H1 (cell line): Measurements from ENCODE around the gene GPR135. TPM values are rescaled to one million over a fixed set of nuclear protein-coding genes. Genes with fewer than 3 reads are reported as not detected.

Source experiments
- CTCF ChIA-PET: fragments of 300-600 bp; sonication (Branson Sonifier 250); formaldehyde crosslinking; loops from one replicate; lab custom pipeline; 2021; ENCODE audit not compliant: partially characterized antibody; lab: Charles Lee
- POLR2A ChIA-PET: fragments of 300-600 bp; sonication (Branson Sonifier 250); formaldehyde crosslinking; loops from one replicate; lab custom pipeline; 2021; ENCODE audit warnings: inconsistent platforms; ENCODE audit not compliant: partially characterized antibody; lab: Charles Lee
- DNase-seq, 2 experiments: peaks; one replicate each; pipeline versions ENCODE4 v3.0.0 to v3.0.0-alpha.2; 2010 to 2022; ENCODE audit warnings: low spot score in 2 of 2, low read depth in 1 of 2, mixed read lengths in 1 of 2
- FAIRE-seq: peaks from 2 replicates; lab custom pipeline; 2011; peaks lifted over from hg19 to GRCh38; lab: Jason Lieb, UNC
- H2AFZ ChIP-seq: 2 replicates; pipeline ENCODE4 v1.8.1; 2012; ENCODE audit warnings: low read length, inconsistent platforms
- H2AK5ac ChIP-seq: 2 replicates; pipeline ENCODE4 v1.6.1; 2013; ENCODE audit warnings: low read depth, low read length
- H2BK120ac ChIP-seq: replicated peaks from 2 replicates; pipeline ENCODE3; 2013; ENCODE audit warnings: low read depth, low read length, inconsistent platforms
- H2BK12ac ChIP-seq: 2 replicates; pipeline ENCODE4 v1.6.1; 2013; ENCODE audit warnings: low read depth, low read length
- H2BK15ac ChIP-seq: 2 replicates; pipeline ENCODE4 v1.6.1; 2013; ENCODE audit warnings: low read length
- H2BK20ac ChIP-seq: 2 replicates; pipeline ENCODE4 v1.6.1; 2013; ENCODE audit warnings: low read length
- H2BK5ac ChIP-seq: 2 replicates; pipeline ENCODE4 v1.6.1; 2013; ENCODE audit warnings: low read depth, low read length
- H3K14ac ChIP-seq: 2 replicates; pipeline ENCODE4 v1.6.1; 2013; ENCODE audit warnings: inconsistent platforms; ENCODE audit not compliant: insufficient read length
- H3K18ac ChIP-seq: 2 replicates; pipeline ENCODE4 v1.6.1; 2013; ENCODE audit warnings: low read length; ENCODE audit errors: extremely low read depth
- H3K23ac ChIP-seq: 2 replicates; pipeline ENCODE4 v1.6.1; 2013; ENCODE audit warnings: inconsistent platforms; ENCODE audit not compliant: insufficient read length
- H3K23me2 ChIP-seq: 2 replicates; pipeline ENCODE4 v1.6.1; 2013; ENCODE audit warnings: low read depth, low read length
- H3K27ac ChIP-seq: 2 replicates; pipeline ENCODE4 v1.6.1; 2011; ENCODE audit warnings: low read depth, low read length, inconsistent platforms
- H3K27me3 ChIP-seq, 4 experiments: replicated peaks in 1 of 4; 1 replicate in 1 of 4; 2 replicates in 3 of 4; pipeline versions ENCODE4 v1.6.1 to v1.8.1; 2011 to 2013; ENCODE audit warnings: low read length in 3 of 4, mild to moderate bottlenecking in 3 of 4, inconsistent platforms in 2 of 4, mixed read lengths in 2 of 4, moderate library complexity in 1 of 4; ENCODE audit not compliant: control insufficient read depth in 3 of 4, insufficient read depth in 3 of 4; ENCODE audit errors: extremely low read depth in 1 of 4
- H3K36me3 ChIP-seq, 4 experiments: 2 replicates each; pipeline versions ENCODE4 v1.6.1 to v1.8.1; 2011 to 2013; ENCODE audit warnings: mild to moderate bottlenecking in 4 of 4, low read length in 3 of 4, moderate library complexity in 2 of 4, control low read depth in 1 of 4, inconsistent platforms in 1 of 4; ENCODE audit not compliant: insufficient read depth in 4 of 4, control insufficient read depth in 2 of 4
- H3K4ac ChIP-seq: replicated peaks from 2 replicates; pipeline ENCODE3; 2013; ENCODE audit warnings: low read length, low read depth, mixed read lengths, inconsistent platforms; ENCODE audit not compliant: insufficient read length
- H3K4me1 ChIP-seq, 4 experiments: replicated peaks in 1 of 4; 1 replicate in 1 of 4; 2 replicates in 3 of 4; pipeline versions ENCODE4 v1.6.1 to v1.8.1; 2011 to 2013; ENCODE audit warnings: low read length in 3 of 4, inconsistent platforms in 2 of 4, mixed read lengths in 1 of 4; ENCODE audit not compliant: insufficient read depth in 4 of 4, control insufficient read depth in 3 of 4
- H3K4me2 ChIP-seq, 2 experiments: 2 replicates each; pipeline versions ENCODE4 v1.6.1 to v1.8.1; 2011 to 2013; ENCODE audit warnings: low read depth in 2 of 2, low read length in 2 of 2, control low read depth in 1 of 2, inconsistent platforms in 1 of 2, mild to moderate bottlenecking in 1 of 2; ENCODE audit not compliant: insufficient read depth in 1 of 2
- H3K4me3 ChIP-seq, 4 experiments: fragments of 200-600, 300-600 bp in 1 of 4; sonication (generic), shearing (Covaris generic), sonication (Bioruptor Twin) in 1 of 4; 2 replicates each; pipeline versions ENCODE4 v1.5.1 to v1.8.1; 2011 to 2016; ENCODE audit warnings: low read length in 4 of 4, low read depth in 3 of 4, control low read depth in 2 of 4, inconsistent platforms in 2 of 4, mild to moderate bottlenecking in 2 of 4, mixed read lengths in 1 of 4, moderate library complexity in 1 of 4; ENCODE audit not compliant: insufficient read depth in 2 of 4; ENCODE audit errors: extremely low read depth in 1 of 4
- H3K56ac ChIP-seq: replicated peaks from 2 replicates; pipeline ENCODE3; 2013; ENCODE audit warnings: low read depth, mild to moderate bottlenecking, mixed read lengths, low read length, inconsistent platforms; ENCODE audit not compliant: insufficient read length
- H3K79me1 ChIP-seq: 2 replicates; pipeline ENCODE4 v1.6.1; 2013; ENCODE audit warnings: low read depth, low read length, control low read depth
- H3K79me2 ChIP-seq, 2 experiments: 2 replicates each; pipeline versions ENCODE4 v1.6.1 to v1.8.1; 2012 to 2013; ENCODE audit warnings: low read length in 2 of 2, mild to moderate bottlenecking in 2 of 2, inconsistent platforms in 1 of 2; ENCODE audit not compliant: insufficient read depth in 2 of 2, control insufficient read depth in 1 of 2
- H3K9ac ChIP-seq, 4 experiments: replicated peaks in 1 of 4; 1 replicate in 1 of 4; 2 replicates in 3 of 4; pipeline versions ENCODE4 v1.6.1 to v1.8.1; 2011 to 2013; ENCODE audit warnings: low read depth in 3 of 4, low read length in 3 of 4, control low read depth in 2 of 4, mild to moderate bottlenecking in 2 of 4, moderate library complexity in 2 of 4, inconsistent platforms in 1 of 4; ENCODE audit errors: extremely low read depth in 1 of 4
- H3K9me3 ChIP-seq, 2 experiments: 2 replicates each; pipeline versions ENCODE4 v1.6.1 to v1.8.1; 2012 to 2013; ENCODE audit warnings: mild to moderate bottlenecking in 2 of 2, moderate library complexity in 2 of 2, control low read depth in 1 of 2, inconsistent platforms in 1 of 2, low read depth in 1 of 2, low read length in 1 of 2, mixed read lengths in 1 of 2; ENCODE audit not compliant: insufficient read depth in 2 of 2
- H4K20me1 ChIP-seq, 2 experiments: replicated peaks in 1 of 2; 2 replicates each; pipeline versions ENCODE3 to v1.8.1; 2011 to 2013; ENCODE audit warnings: inconsistent platforms in 2 of 2, low read length in 2 of 2, mild to moderate bottlenecking in 1 of 2; ENCODE audit not compliant: insufficient read depth in 2 of 2, control insufficient read depth in 1 of 2
- H4K5ac ChIP-seq: 2 replicates; pipeline ENCODE4 v1.6.1; 2013; ENCODE audit warnings: low read length, low read depth, mixed read lengths, inconsistent platforms; ENCODE audit not compliant: insufficient read length
- H4K8ac ChIP-seq: 2 replicates; pipeline ENCODE4 v1.8.0; 2013; ENCODE audit warnings: mild to moderate bottlenecking, moderate library complexity, low read length, inconsistent platforms; ENCODE audit not compliant: insufficient read depth; ENCODE audit errors: extremely low read depth
- H4K91ac ChIP-seq: replicated peaks from 2 replicates; pipeline ENCODE3; 2013; ENCODE audit warnings: low read length, mixed read lengths, inconsistent platforms; ENCODE audit not compliant: insufficient read length
- CTCF ChIP-seq, 3 experiments: IDR thresholded peaks; 1 replicate in 2 of 3; 2 replicates in 1 of 3; pipeline versions ENCODE4 v1.5.1 to v1.6.1; 2011; ENCODE audit warnings: low read length in 3 of 3, mild to moderate bottlenecking in 3 of 3, inconsistent platforms in 2 of 3, low read depth in 1 of 3, moderate library complexity in 1 of 3; ENCODE audit not compliant: insufficient read depth in 1 of 3; ENCODE audit errors: control extremely low read depth in 1 of 3
- EGR1 ChIP-seq: IDR thresholded peaks from 2 replicates; pipeline ENCODE4 v1.6.1; 2011; ENCODE audit warnings: low read depth, low read length, borderline replicate concordance
- EZH2 ChIP-seq: fragments of 200-600 bp; sonication (generic); IDR thresholded peaks from 2 replicates; pipeline ENCODE4 v1.7.1; 2012; ENCODE audit warnings: low read depth, mild to moderate bottlenecking, moderate library complexity, low read length, inconsistent platforms; ENCODE audit not compliant: severe bottlenecking
- HDAC6 ChIP-seq: IDR thresholded peaks from one replicate; pipeline ENCODE4 v1.7.1; 2012; ENCODE audit warnings: low read depth, mild to moderate bottlenecking, inconsistent platforms, low read length, moderate library complexity
- KDM5A ChIP-seq: fragments of 200-600 bp; IDR thresholded peaks from 2 replicates; pipeline ENCODE4 v1.7.1; 2012; ENCODE audit warnings: mild to moderate bottlenecking, low read length, inconsistent platforms, mixed read lengths
- MAX ChIP-seq: IDR thresholded peaks from 2 replicates; pipeline ENCODE4 v1.6.1; 2012; ENCODE audit warnings: inconsistent platforms
- RBBP5 ChIP-seq: IDR thresholded peaks from 2 replicates; pipeline ENCODE4 v1.7.1; 2012; ENCODE audit warnings: low read depth, mild to moderate bottlenecking, inconsistent platforms, low read length, moderate library complexity, borderline replicate concordance
- SAP30 ChIP-seq: fragments of 300-600 bp; sonication (generic); IDR thresholded peaks from 2 replicates; pipeline ENCODE4 v1.7.1; 2012; ENCODE audit warnings: low read length, moderate library complexity, mild to moderate bottlenecking, inconsistent platforms; ENCODE audit not compliant: insufficient read depth, insufficient replicate concordance
- SP1 ChIP-seq: IDR thresholded peaks from 2 replicates; pipeline ENCODE4 v1.6.1; 2011; ENCODE audit warnings: low read depth, low read length
- TAF1 ChIP-seq: IDR thresholded peaks from 2 replicates; pipeline ENCODE4 v1.6.1; 2011; ENCODE audit warnings: mild to moderate bottlenecking, low read depth, low read length
- WGBS, 2 experiments: shearing (Covaris generic) in 1 of 2; methylation state at CpG; one replicate each; pipeline versions ENCODE4 v1.1.6 to v1.1.7; 2013 to 2015; ENCODE audit warnings: low lambda C conversion rate in 2 of 2, mixed read lengths in 2 of 2, inconsistent platforms in 1 of 2, low coverage in 1 of 2, missing lambda C conversion rate in 1 of 2; ENCODE audit not compliant: insufficient replicate concordance in 2 of 2, insufficient coverage in 1 of 2, insufficient read length in 1 of 2; ENCODE audit errors: extremely low coverage in 1 of 2, missing lambda C conversion rate in 1 of 2; 5-methylcytosine and 5-hydroxymethylcytosine counted together
- polyA plus RNA-seq, 7 experiments: library from polyadenylated mRNA; depleted of rRNA in 3 of 7; stranded (reverse) in 5 of 7; unstranded in 2 of 7; fragments of >200 nt in 5 of 7; fragments of 200-250 nt in 2 of 7; gene quantifications; 1 replicate in 5 of 7; 2 replicates in 1 of 7; 4 replicates in 1 of 7; pipeline versions ENCODE4 v1.2.1 to v1.2.3, GENCODE V29; 2011 to 2013; ENCODE audit warnings: missing spikeins in 2 of 7, mixed read lengths in 2 of 7
- total RNA-seq: library from RNA; stranded (reverse); fragmentation: NEBNext Ultra II Directional; extraction: Animal tissue kit (Norgen Biotek cat#: 25700); gene quantifications from 2 replicates; pipeline ENCODE4 v1.2.1, GENCODE V29; 2021

The GPR135 gene
- total and polyA plus RNA-seq, 2 of the 8 experiments (the other 6 are each of a cell fraction or from before 2014, with no cell fraction given), result 0.48 to 1.1 TPM

DNA sequence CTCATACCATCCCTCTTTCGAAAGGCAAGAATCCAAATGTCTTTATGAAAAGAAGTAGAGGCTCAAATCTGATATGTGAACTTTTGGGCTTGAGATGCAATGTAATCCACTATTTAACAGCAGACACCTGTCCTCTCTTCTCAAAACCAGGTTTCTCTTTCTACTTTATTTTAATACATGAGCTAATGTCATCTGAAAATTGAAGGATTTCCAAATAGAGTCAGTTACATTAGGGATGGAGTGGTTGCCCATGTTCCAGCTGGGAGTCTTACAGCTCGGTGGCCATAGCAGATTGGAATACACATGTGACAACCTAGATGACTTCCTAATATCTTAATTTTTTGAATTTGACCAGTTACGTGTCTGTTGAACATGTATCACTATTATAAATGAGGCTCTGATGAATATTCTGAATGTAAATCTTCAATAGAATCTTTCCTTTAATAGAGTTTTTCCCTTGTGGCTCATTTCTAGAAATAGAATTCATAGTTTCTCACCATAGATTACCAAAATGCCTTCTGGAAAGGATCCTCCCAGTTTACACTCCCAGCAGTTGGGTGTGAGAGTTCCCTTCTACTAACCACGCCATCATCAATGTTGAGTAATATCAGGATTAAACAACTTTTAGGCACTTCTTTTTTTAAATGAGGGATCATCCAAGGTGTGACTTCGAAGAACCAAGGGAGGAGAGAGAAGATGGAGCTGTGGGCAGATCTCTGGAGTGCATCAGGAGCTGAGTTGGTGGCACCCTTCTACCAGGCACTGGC lies 49.2 kb downstream of the GPR135 start:
- Histone ChIP-seq H2BK20ac (no peak overlapping the region), H4K8ac (no peak overlapping the region), H4K20me1 (no peaks in the 10 kb centered on the region), H3K56ac (no peak overlapping the region), H2BK5ac (no peak overlapping the region), H2BK120ac (no peak overlapping the region), H3K14ac (no peak overlapping the region), H4K5ac (no peak overlapping the region), H3K4me3 (no peak overlapping the region), H3K79me1 (no peaks in the 10 kb centered on the region), H2BK12ac (no peak overlapping the region), H3K4ac (no peak overlapping the region), H3K9ac (no peak overlapping the region), H3K79me2 (no peaks in the 10 kb centered on the region), H3K27ac (no peak overlapping the region), H2AK5ac (no peak overlapping the region), H3K27me3 (no peaks in the 10 kb centered on the region), H3K4me1 (no peaks in the 10 kb centered on the region), H3K18ac (no peak overlapping the region), H3K23ac (no peak overlapping the region), H3K9me3 (no peaks in the 10 kb centered on the region), H3K4me2 (no peak overlapping the region), H2BK15ac (no peak overlapping the region), H3K23me2 (no peaks in the 10 kb centered on the region; the same call in 1 of the 2 replicates), H4K91ac (no peak overlapping the region), H2AFZ (no peak overlapping the region), H3K36me3 (no peaks in the 10 kb centered on the region)
- FAIRE-seq, result no peak
- no peak for DNase-seq
- CTCF ChIA-PET, result interaction anchor here (0.7 kb wide), 1 partner anchor 45 kb away, joined by 3 read pairs; no protein-coding TSS in a partner anchor
- WGBS, 2 experiments, result 88% methylated on average over 5 of the region's 5 CpGs; no CpG with 5 or more reads in 1 of the 2 experiments
- POLR2A ChIA-PET, result interaction anchor here (0.7 kb wide), 1 partner anchor 516 kb away, joined by 4 read pairs; no protein-coding TSS in a partner anchor
- TF ChIP-seq SAP30 (no peak), TAF1 (no peak), CTCF (IDR thresholded peaks at IDR 0.05; ENCODE audit: control extremely low read depth in 1 of 3, insufficient read depth in 1 of 3, low read depth in 1 of 3, low read length in 3 of 3) (no peak), SP1 (no peak), KDM5A (no peak), EZH2 (no peak), HDAC6 (no peak), MAX (no peak), RBBP5 (no peak), EGR1 (no peak)
